ENCODE data around the gene RAB24.

DNA sequence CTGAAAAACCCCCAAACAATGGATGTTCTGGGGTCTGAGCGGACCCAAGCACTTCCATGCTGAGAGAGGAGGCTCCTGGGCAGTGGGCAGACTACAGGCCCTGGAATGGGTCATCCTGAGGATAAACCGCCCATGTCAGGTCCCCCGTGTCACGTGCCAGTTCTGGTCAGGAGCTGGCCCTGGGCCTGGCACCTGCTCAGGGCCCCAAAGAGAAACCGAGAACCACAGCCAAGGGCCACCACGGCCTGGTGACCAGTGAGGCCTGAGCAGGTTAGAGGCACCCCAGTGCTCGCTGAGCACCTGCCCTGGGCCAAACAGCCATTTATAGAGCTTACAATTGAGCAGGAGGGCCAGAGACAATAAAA, 32.2 kb upstream of the RAB24 start:
- TF ChIP-seq, protein P1, sequence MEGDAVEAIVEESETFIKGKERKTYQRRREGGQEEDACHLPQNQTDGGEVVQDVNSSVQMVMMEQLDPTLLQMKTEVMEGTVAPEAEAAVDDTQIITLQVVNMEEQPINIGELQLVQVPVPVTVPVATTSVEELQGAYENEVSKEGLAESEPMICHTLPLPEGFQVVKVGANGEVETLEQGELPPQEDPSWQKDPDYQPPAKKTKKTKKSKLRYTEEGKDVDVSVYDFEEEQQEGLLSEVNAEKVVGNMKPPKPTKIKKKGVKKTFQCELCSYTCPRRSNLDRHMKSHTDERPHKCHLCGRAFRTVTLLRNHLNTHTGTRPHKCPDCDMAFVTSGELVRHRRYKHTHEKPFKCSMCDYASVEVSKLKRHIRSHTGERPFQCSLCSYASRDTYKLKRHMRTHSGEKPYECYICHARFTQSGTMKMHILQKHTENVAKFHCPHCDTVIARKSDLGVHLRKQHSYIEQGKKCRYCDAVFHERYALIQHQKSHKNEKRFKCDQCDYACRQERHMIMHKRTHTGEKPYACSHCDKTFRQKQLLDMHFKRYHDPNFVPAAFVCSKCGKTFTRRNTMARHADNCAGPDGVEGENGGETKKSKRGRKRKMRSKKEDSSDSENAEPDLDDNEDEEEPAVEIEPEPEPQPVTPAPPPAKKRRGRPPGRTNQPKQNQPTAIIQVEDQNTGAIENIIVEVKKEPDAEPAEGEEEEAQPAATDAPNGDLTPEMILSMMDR (IDR thresholded peaks at IDR 0.05): no peak
- TF ChIP-seq POLR2A (IDR thresholded peaks at IDR 0.05): no peak
